CD4-positive, alpha-beta T cell treated with Interleukin-6 for 4 hours (primary cell): ENCODE data around the gene MYLK.

Experiments used
- DNase-seq: peaks from one replicate; pipeline ENCODE4 v3.0.0-alpha.2; 2020; ENCODE audit warnings: mixed read lengths

Gene MYLK

DNA sequence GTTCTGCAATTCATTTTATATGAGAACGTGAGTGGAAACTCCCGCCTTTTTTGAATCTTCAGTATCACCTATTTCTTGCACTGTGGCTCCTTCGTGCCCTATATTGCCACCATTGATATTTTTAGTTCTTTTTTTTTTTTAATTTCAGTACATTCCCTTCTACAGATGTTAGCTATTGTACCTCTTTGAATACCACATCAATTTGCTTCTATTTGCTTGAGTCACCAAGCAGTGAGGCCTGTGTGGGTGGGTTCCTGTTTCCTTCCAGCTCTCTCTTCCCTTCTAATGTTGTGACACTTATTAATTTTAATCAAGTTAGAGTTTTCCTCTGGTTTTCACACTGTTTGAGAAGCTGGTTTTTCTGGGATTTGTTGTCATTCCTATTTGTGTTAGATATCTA lies 308.0 kb downstream of the MYLK start:
- DNase-seq = no peak

DNA sequence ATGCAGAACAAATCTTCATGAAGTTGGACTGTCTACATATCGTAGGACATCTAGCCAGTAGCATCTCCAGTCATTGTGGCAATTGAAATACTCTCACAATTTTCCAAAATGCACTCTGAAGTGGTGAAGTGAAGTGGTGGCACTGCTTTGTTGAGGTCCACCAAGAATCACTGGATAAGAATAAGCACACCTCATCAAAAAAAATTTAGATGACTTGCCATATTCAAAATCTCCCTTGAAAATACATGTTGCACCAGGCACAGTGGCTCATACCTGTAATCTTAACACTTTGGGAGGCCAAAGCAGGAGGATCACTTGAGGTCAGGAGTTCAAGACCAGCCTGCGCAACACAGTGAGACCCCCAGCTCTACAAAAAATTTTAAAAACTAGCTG lies 312.2 kb downstream of the MYLK start:
- no peak for DNase-seq

GRCh38 chr3:123571264-123571972 lies 312.7 kb downstream of the MYLK start:
- DNase-seq = no peak

DNA sequence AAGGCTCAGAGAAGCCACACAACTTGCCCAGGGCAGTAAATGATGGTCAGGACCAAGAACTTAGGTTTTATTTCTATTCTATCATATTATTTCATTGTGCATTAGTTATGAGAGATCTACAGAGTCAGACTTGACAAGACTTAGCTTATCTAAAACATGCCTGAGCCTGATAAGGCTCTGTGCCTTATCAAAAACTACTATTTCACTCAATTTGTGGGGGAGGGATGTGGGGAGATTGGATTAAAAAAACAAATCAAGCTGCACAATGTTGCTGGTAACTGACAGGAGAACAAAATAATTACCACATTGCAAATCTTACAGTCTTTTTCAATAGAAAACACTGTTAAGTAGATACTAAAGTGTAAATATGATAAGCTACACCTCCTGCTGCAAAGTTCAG lies 315.3 kb downstream of the MYLK start:
- DNase-seq = no peak

- DNase-seq = no peak
Observed at GRCh38 chr3:123568034-123568433, 316.1 kb downstream of the MYLK start.

DNA sequence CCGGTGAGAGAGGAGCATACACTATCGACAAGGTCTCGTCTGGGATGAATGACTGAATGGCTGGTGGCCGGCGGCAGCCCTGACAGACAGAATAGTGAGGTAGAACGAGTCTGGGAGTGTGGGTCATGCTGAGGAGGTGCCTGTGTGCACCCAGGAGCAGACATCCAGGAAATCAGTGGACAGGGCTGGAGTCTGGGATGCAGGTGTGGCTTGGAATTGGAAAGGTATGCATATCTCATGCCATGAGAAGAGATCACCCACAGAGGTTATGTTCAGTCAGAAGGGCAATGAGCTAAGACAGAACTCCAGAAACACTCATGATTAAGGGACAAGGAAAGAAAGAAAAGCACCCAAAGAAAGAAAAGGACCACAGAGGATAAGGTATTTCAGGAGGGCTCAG lies 320.1 kb downstream of the MYLK start:
- DNase-seq = no peak

- DNase-seq = no peak
Observed at GRCh38 chr3:123562547-123562946, 321.6 kb downstream of the MYLK start.

- no peak for DNase-seq
Observed at GRCh38 chr3:123561188-123561587, 322.9 kb downstream of the MYLK start.
